C4-2B (cell line): ENCODE results near the gene PRADC1.
"Not testable (repeated sequence)": the region's sequence is repeated elsewhere in the genome, so short reads cannot be mapped to it uniquely, and the experiment has no call there.

Experiments used
- H3K27ac ChIP-seq: fragments of 450-650 bp; 2 replicates; pipeline ENCODE4 v1.5.1; 2017
- CTCF ChIP-seq: fragments of 450-650 bp; conservative IDR thresholded peaks from 2 replicates; pipeline ENCODE4 v1.5.1; 2017; ENCODE audit warnings: mild to moderate bottlenecking
- ZFX ChIP-seq: fragments of 450-650 bp; IDR thresholded peaks from 2 replicates; pipeline ENCODE4 v1.6.1; 2017

Gene PRADC1

GRCh38 chr2:73212098-73212447, 21.0 kb downstream of the PRADC1 start:
- no peak for TF ChIP-seq CTCF
- TF ChIP-seq ZFX = no peak
- no peak overlapping the region for H3K27ac ChIP-seq

- TF ChIP-seq ZFX (no peak), CTCF (no peak)
- H3K27ac ChIP-seq = no peak overlapping the region
Measured at GRCh38 chr2:73210696-73211095, 22.3 kb downstream of the PRADC1 start.

- H3K27ac ChIP-seq = no peak overlapping the region
- TF ChIP-seq CTCF = no peak
Measured at GRCh38 chr2:73210019-73210418, 23.0 kb downstream of the PRADC1 start.

- TF ChIP-seq ZFX = no peak
- no peak for TF ChIP-seq CTCF
- no peak overlapping the region for H3K27ac ChIP-seq
Measured at GRCh38 chr2:73208258-73208657, 24.8 kb downstream of the PRADC1 start.

- H3K27ac ChIP-seq = no peak overlapping the region
- TF ChIP-seq ZFX = no peak
- TF ChIP-seq CTCF = no peak
Measured at GRCh38 chr2:73205611-73206010, 27.4 kb downstream of the PRADC1 start.

- H3K27ac ChIP-seq = peak overlapping the region; percentile 10; the same call in 1 of the 2 replicates
- TF ChIP-seq ZFX (no peak), CTCF (no peak)
Measured at GRCh38 chr2:73203055-73203681, 29.9 kb downstream of the PRADC1 start.

GRCh38 chr2:73202156-73203054, 30.6 kb downstream of the PRADC1 start, which contains the start of gene NOTO:
Gene NOTO (plus strand): TSS chr2:73202574. CDS start chr2:73202667, 93 bp downstream.
- H3K27ac ChIP-seq = peak within 1 kb of the TSS; percentile 10; the same call in 1 of the 2 replicates
- TF ChIP-seq ZFX = no peak
- TF ChIP-seq CTCF = no peak

- not testable (repeated sequence) for H3K27ac ChIP-seq
Measured at GRCh38 chr2:73200281-73200680, 32.8 kb downstream of the PRADC1 start.
